Fibroblast of lung (primary cell): Measurements from ENCODE around the gene CDYL. TPM values are rescaled to one million over a fixed set of nuclear protein-coding genes. Genes with fewer than 3 reads are reported as not detected.

Experiments
- DNase-seq, 2 donors: peaks; one replicate each; pipeline versions ENCODE4 v3.0.0 to v3.0.0-alpha.2; 2010; ENCODE audit warnings: low read depth in 2 of 2
- H2AFZ ChIP-seq: 2 replicates; pipeline ENCODE4 v1.5.1; 2012; ENCODE audit warnings: low read length, control low read depth, inconsistent platforms
- H3K27ac ChIP-seq: 2 replicates; pipeline ENCODE4 v1.5.1; 2011; ENCODE audit warnings: low read length, control low read depth; ENCODE audit not compliant: insufficient read depth
- H3K27me3 ChIP-seq: 2 replicates; pipeline ENCODE4 v1.5.1; 2011; ENCODE audit warnings: mild to moderate bottlenecking, low read length; ENCODE audit not compliant: control insufficient read depth, insufficient read depth
- H3K36me3 ChIP-seq: 2 replicates; pipeline ENCODE4 v1.5.1; 2011; ENCODE audit warnings: low read length; ENCODE audit not compliant: control insufficient read depth, insufficient read depth
- H3K4me1 ChIP-seq: 2 replicates; pipeline ENCODE4 v1.5.1; 2011; ENCODE audit warnings: low read length; ENCODE audit not compliant: control insufficient read depth, insufficient read depth; ENCODE audit errors: extremely low read depth
- H3K4me2 ChIP-seq: 2 replicates; pipeline ENCODE4 v1.5.1; 2011; ENCODE audit warnings: low read length, control low read depth; ENCODE audit not compliant: insufficient read depth; ENCODE audit errors: extremely low read depth
- H3K4me3 ChIP-seq, 4 experiments: fragments of 200-600 bp in 1 of 4; sonication (generic) in 1 of 4; replicated peaks in 1 of 4; 2 replicates each; pipeline ENCODE4 v1.5.1; 2011 to 2016; ENCODE audit warnings: low read length in 4 of 4, low read depth in 3 of 4, mild to moderate bottlenecking in 3 of 4, control low read depth in 2 of 4, inconsistent platforms in 1 of 4, mixed read lengths in 1 of 4; ENCODE audit not compliant: insufficient read depth in 1 of 4; ENCODE audit errors: control extremely low read depth in 1 of 4
- H3K79me2 ChIP-seq: 2 replicates; pipeline ENCODE4 v1.5.1; 2012; ENCODE audit warnings: mild to moderate bottlenecking, low read length, inconsistent platforms; ENCODE audit not compliant: control insufficient read depth, insufficient read depth
- H3K9ac ChIP-seq: 2 replicates; pipeline ENCODE4 v1.5.1; 2011; ENCODE audit warnings: mild to moderate bottlenecking, low read length, control low read depth; ENCODE audit not compliant: insufficient read depth
- H3K9me3 ChIP-seq: 2 replicates; pipeline ENCODE4 v1.5.1; 2012; ENCODE audit warnings: low read depth, low read length; ENCODE audit not compliant: control insufficient read depth, insufficient read depth
- H4K20me1 ChIP-seq: 2 replicates; pipeline ENCODE4 v1.5.1; 2011; ENCODE audit warnings: low read length; ENCODE audit not compliant: control insufficient read depth, insufficient read depth; ENCODE audit errors: extremely low read depth
- EZH2 ChIP-seq: IDR thresholded peaks from 2 replicates; pipeline ENCODE4 v1.5.1; 2012; ENCODE audit warnings: low read length, control low read depth, mild to moderate bottlenecking; ENCODE audit errors: missing control alignments
- polyA plus RNA-seq, 2 donors: library from polyadenylated mRNA; depleted of rRNA in 1 of 2; stranded (reverse) in 1 of 2; unstranded in 1 of 2; fragments of >200 nt; gene quantifications; 2 replicates each; pipeline ENCODE4 v1.2.1, GENCODE V29; 2011 to 2012; ENCODE audit warnings: missing spikeins in 1 of 2
- total RNA-seq: library from RNA; depleted of rRNA; stranded (reverse); fragments of >200 nt; gene quantifications from 2 replicates; pipeline ENCODE4 v1.2.1, GENCODE V29; 2014
- TF ChIP-seq, protein P1 (sequence below), 2 donors: IDR thresholded peaks in 1 of 2; conservative IDR thresholded peaks in 1 of 2; 1 replicate in 1 of 2; 2 replicates in 1 of 2; pipeline ENCODE4 v1.5.1; 2011 to 2012; ENCODE audit warnings: low read length in 2 of 2, control low read depth in 1 of 2, inconsistent platforms in 1 of 2, low read depth in 1 of 2, mild to moderate bottlenecking in 1 of 2

The CDYL gene
- total and polyA plus RNA-seq, 2 donors (not counting 1 experiment from before 2014, with no cell fraction given) = 20.6 to 24.9 TPM

DNA sequence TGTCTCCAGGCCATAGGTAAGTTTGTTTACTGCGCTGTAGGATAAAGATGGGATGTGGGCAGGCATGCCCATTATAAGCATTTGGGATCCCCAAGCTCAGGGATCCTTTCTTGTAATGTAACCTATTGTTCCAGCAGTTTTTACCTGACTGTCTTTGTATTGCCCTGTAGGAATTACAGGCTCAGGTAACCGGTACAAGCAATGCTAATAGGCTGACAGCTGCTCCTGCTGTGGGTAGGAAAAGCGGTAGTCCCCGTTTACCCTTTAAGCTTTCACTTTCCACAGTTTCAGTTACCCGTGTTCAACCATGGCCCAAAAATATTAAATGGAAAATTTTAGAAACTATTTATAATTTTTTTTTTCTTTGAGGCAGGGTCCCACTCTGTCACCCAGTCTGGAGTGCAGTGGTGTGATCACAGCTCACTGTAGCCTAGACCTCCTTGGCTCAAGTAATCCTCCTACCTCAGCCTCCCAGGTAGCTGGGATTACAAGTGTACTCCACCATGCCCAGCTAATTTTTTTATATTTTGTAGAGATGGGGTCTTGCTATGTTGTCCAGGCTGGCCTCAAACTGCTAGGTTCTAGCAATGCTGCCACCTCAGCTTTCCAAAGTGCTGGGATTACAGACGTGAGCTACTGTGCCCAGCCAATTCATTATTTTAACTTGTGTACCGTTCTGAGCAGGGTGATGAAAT, 108.6 kb downstream of the CDYL start:
- H3K9me3 ChIP-seq = no peaks in the 10 kb centered on the region
- H4K20me1 ChIP-seq = no peaks in the 10 kb centered on the region
- no peak overlapping the region for H2AFZ ChIP-seq
- H3K27me3 ChIP-seq = no peaks in the 10 kb centered on the region
- no peak overlapping the region for H3K27ac ChIP-seq
- peaks cover 26% of the 10 kb centered on the region for H3K79me2 ChIP-seq
- no peaks in the 10 kb centered on the region for H3K4me1 ChIP-seq
- H3K4me2 ChIP-seq = no peak overlapping the region
- H3K9ac ChIP-seq = no peak overlapping the region
- no peaks in the 10 kb centered on the region for H3K36me3 ChIP-seq
- H3K4me3 ChIP-seq = no peak overlapping the region
- DNase-seq = no peak
- TF ChIP-seq, protein P1, sequence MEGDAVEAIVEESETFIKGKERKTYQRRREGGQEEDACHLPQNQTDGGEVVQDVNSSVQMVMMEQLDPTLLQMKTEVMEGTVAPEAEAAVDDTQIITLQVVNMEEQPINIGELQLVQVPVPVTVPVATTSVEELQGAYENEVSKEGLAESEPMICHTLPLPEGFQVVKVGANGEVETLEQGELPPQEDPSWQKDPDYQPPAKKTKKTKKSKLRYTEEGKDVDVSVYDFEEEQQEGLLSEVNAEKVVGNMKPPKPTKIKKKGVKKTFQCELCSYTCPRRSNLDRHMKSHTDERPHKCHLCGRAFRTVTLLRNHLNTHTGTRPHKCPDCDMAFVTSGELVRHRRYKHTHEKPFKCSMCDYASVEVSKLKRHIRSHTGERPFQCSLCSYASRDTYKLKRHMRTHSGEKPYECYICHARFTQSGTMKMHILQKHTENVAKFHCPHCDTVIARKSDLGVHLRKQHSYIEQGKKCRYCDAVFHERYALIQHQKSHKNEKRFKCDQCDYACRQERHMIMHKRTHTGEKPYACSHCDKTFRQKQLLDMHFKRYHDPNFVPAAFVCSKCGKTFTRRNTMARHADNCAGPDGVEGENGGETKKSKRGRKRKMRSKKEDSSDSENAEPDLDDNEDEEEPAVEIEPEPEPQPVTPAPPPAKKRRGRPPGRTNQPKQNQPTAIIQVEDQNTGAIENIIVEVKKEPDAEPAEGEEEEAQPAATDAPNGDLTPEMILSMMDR (conservative IDR thresholded peaks at IDR 0.05 in 1 of 2, IDR thresholded peaks at IDR 0.05 in 1 of 2; ENCODE audit: low read depth in 1 of 2, low read length in 2 of 2) = no peak
- no peak for TF ChIP-seq EZH2

DNA sequence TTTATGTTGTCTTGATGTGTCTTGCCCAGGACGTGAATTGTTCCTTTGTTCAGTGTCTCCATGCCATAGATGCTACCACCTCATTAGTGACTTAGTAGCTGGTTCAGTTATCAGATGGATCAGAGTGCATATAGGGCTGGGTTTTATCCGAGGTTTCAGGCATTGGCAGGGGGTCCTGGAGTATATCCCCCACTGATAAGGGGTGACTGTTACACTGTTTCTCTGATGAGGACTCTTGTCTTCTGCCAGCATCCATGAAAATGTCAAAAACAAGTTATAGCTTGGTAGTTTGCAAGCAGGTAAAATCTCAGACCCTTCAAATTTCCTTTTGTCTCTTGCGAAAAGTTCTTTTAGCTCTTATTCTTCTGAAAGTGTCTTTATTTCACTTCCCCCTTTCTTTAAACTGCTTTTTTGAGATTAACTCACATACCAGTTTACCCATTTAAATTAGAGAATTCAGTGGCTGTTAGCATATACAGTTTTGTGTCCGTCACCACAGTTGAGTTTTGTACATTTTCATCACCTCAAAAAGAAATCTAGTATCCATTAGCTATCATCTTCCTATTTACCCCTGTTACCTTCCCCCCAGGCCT, 109.2 kb downstream of the CDYL start:
- TF ChIP-seq, protein P1 (conservative IDR thresholded peaks at IDR 0.05 in 1 of 2, IDR thresholded peaks at IDR 0.05 in 1 of 2; ENCODE audit: low read depth in 1 of 2, low read length in 2 of 2) = no peak
- TF ChIP-seq EZH2 = no peak
- H4K20me1 ChIP-seq = no peaks in the 10 kb centered on the region

DNA sequence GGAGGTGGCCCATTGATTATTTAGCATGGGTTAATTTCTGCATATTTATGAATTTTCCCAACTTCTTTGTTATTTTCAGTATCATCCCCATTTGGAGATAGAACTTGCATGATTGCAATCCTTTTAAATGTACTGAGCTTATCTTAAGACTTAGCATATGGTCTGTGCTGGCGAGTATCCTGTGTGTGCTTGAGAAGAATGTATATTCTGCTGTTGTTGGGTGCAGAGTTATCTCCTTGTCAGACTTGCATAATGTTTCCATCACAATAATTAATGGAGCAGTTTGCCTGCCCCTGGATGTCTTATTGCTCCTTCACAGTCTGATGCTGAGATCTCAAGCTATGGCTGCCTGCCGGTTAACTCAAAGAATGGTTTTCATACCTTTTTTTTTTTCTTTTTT, 112.6 kb downstream of the CDYL start:
- Histone ChIP-seq H2AFZ (no peak overlapping the region), H3K79me2 (peaks cover 20% of the 10 kb centered on the region), H3K9me3 (no peaks in the 10 kb centered on the region), H3K4me1 (no peaks in the 10 kb centered on the region), H3K27me3 (no peaks in the 10 kb centered on the region), H3K4me3 (no peak overlapping the region), H3K36me3 (peaks cover 1% of the 10 kb centered on the region), H3K27ac (no peak overlapping the region), H3K9ac (no peak overlapping the region), H3K4me2 (no peak overlapping the region), H4K20me1 (no peaks in the 10 kb centered on the region)
- no peak for TF ChIP-seq EZH2
- TF ChIP-seq, protein P1 (conservative IDR thresholded peaks at IDR 0.05 in 1 of 2, IDR thresholded peaks at IDR 0.05 in 1 of 2; ENCODE audit: low read depth in 1 of 2, low read length in 2 of 2) = no peak
- no peak for DNase-seq

More for the DNA sequence above, 109.2 kb downstream of the CDYL start:
- no peak overlapping the region for H3K9ac ChIP-seq
- DNase-seq = no peak
- peaks cover 23% of the 10 kb centered on the region for H3K79me2 ChIP-seq
- H3K36me3 ChIP-seq = no peaks in the 10 kb centered on the region
- H3K27ac ChIP-seq = no peak overlapping the region
- H3K4me1 ChIP-seq = no peaks in the 10 kb centered on the region
- no peak overlapping the region for H2AFZ ChIP-seq
- H3K9me3 ChIP-seq = no peaks in the 10 kb centered on the region
- H3K4me3 ChIP-seq = no peak overlapping the region
- H3K27me3 ChIP-seq = no peaks in the 10 kb centered on the region
- H3K4me2 ChIP-seq = no peak overlapping the region
